A673 (cell line): ENCODE results near the gene BANP. TPM values are rescaled to one million over a fixed set of nuclear protein-coding genes. Genes with fewer than 3 reads are reported as not detected.
A peak's percentile ranks its signal among the peaks of the same experiment; 100 is the strongest.

Experiments
- BruUV-seq: library from RNA; stranded (reverse); fragments of 400-500 nt; replicated peaks from 2 replicates; lab custom pipeline; 2021; lab: Mats Ljungman, UMichigan
- CTCF ChIA-PET: fragments of 300-600 bp; sonication (Branson Sonifier 250); formaldehyde crosslinking; loops from one replicate; lab custom pipeline; 2022; ENCODE audit warnings: antibody characterized with exemption; lab: Charles Lee
- POLR2A ChIA-PET: fragments of 300-600 bp; sonication (Branson Sonifier 250); formaldehyde crosslinking; loops from one replicate; lab custom pipeline; 2022; ENCODE audit warnings: antibody characterized with exemption; ENCODE audit not compliant: low non-redundant PET; lab: Charles Lee
- DNase-seq: peaks from one replicate; pipeline ENCODE4 v3.0.0-alpha.2; 2015; ENCODE audit warnings: low spot score
- H3K27ac ChIP-seq: fragments of 200-600 bp; sonication (generic); 2 replicates; pipeline ENCODE4 v1.5.1; 2016; ENCODE audit warnings: mixed run types, low read depth, mild to moderate bottlenecking, mixed read lengths, antibody characterized with exemption, low read length; ENCODE audit not compliant: poor library complexity, severe bottlenecking
- H3K27me3 ChIP-seq: fragments of 200-600 bp; sonication (generic); replicated peaks from 2 replicates; pipeline ENCODE4 v1.6.1; 2017; ENCODE audit warnings: mixed run types, low read depth, mild to moderate bottlenecking, mixed read lengths, antibody characterized with exemption, low read length; ENCODE audit not compliant: insufficient read depth, poor library complexity
- H3K36me3 ChIP-seq: fragments of 200-600 bp; sonication (generic); 2 replicates; pipeline ENCODE4 v1.6.1; 2016; ENCODE audit warnings: mixed run types, mild to moderate bottlenecking, mixed read lengths, antibody characterized with exemption, low read length; ENCODE audit not compliant: insufficient read depth, poor library complexity, severe bottlenecking
- H3K4me1 ChIP-seq: fragments of 200-600 bp; sonication (generic); 2 replicates; pipeline ENCODE4 v1.6.1; 2017; ENCODE audit warnings: mixed run types, mild to moderate bottlenecking, mixed read lengths, antibody characterized with exemption, low read length; ENCODE audit not compliant: insufficient read depth, poor library complexity, severe bottlenecking
- H3K4me3 ChIP-seq: fragments of 200-600 bp; sonication (generic); 2 replicates; pipeline ENCODE4 v1.5.1; 2016; ENCODE audit warnings: low read depth, mixed run types, mild to moderate bottlenecking, mixed read lengths, low read length; ENCODE audit not compliant: poor library complexity, severe bottlenecking
- H3K9me3 ChIP-seq: fragments of 200-600 bp; sonication (generic); 2 replicates; pipeline ENCODE4 v1.6.1; 2016; ENCODE audit warnings: mixed run types, low read depth, mild to moderate bottlenecking, mixed read lengths, antibody characterized with exemption, low read length; ENCODE audit not compliant: poor library complexity, severe bottlenecking
- CTCF ChIP-seq: fragments of 300-800, 200-600 bp; sonication (generic); conservative IDR thresholded peaks from 2 replicates; pipeline ENCODE4 v1.5.1; 2017; ENCODE audit warnings: low read depth, mild to moderate bottlenecking, antibody characterized with exemption, low read length, moderate library complexity, mixed read lengths
- EZH2 ChIP-seq: fragments of 200-600 bp; sonication (generic); IDR thresholded peaks from 2 replicates; pipeline ENCODE4 v1.6.1; 2017; ENCODE audit warnings: borderline replicate concordance, low read depth, mild to moderate bottlenecking, mixed read lengths, antibody characterized with exemption, low read length; ENCODE audit not compliant: poor library complexity, severe bottlenecking
- intact Hi-C: fragments of 100-400 bp; cut with micrococcal nuclease; formaldehyde crosslinking; loops from one replicate; pipeline ENCODE4 v1.10.0; 2022; ENCODE audit not compliant: unreplicated experiment
- total RNA-seq: library from RNA; stranded (reverse); gene quantifications from 2 replicates; pipeline ENCODE4 v1.2.3, GENCODE V29; 2021

Gene BANP
- total RNA-seq, 1 experiment from 2014 or later = 44.3 TPM

GRCh38 chr16:87965417-87965816, 14.2 kb downstream of the BANP start:
- H3K9me3 ChIP-seq = no peaks in the 10 kb centered on the region
- no peak for DNase-seq
- H3K4me1 ChIP-seq = no peaks in the 10 kb centered on the region
- ChIA-PET CTCF (no interaction called here), POLR2A (no interaction called here)
- H3K27ac ChIP-seq = no peak overlapping the region
- H3K27me3 ChIP-seq = no peaks in the 10 kb centered on the region
- no peak for TF ChIP-seq EZH2
- no peak for TF ChIP-seq CTCF
- no peaks in the 10 kb centered on the region for H3K36me3 ChIP-seq
- BruUV-seq = no TSS peak
- H3K4me3 ChIP-seq = no peak overlapping the region
- intact Hi-C loops = no loop called here

GRCh38 chr16:87966064-87966645, 14.9 kb downstream of the BANP start:
- BruUV-seq = no TSS peak
- Histone ChIP-seq H3K27me3 (no peaks in the 10 kb centered on the region), H3K9me3 (peaks cover under 1% of the 10 kb centered on the region), H3K4me1 (no peaks in the 10 kb centered on the region), H3K27ac (peak overlapping the region; percentile 5), H3K36me3 (no peaks in the 10 kb centered on the region), H3K4me3 (no peak overlapping the region)
- intact Hi-C loops = no loop called here
- no peak for DNase-seq
- POLR2A ChIA-PET = no interaction called here
- TF ChIP-seq EZH2 (no peak), CTCF (no peak)
- CTCF ChIA-PET = no interaction called here

GRCh38 chr16:87966685-87967185, 15.5 kb downstream of the BANP start:
- no peak for DNase-seq
- no TSS peak for BruUV-seq
- TF ChIP-seq EZH2 = no peak
- no peak for TF ChIP-seq CTCF
- ChIA-PET POLR2A (no interaction called here), CTCF (no interaction called here)
- H3K27me3 ChIP-seq = no peaks in the 10 kb centered on the region
- peaks cover 7% of the 10 kb centered on the region for H3K9me3 ChIP-seq
- H3K36me3 ChIP-seq = no peaks in the 10 kb centered on the region
- no peaks in the 10 kb centered on the region for H3K4me1 ChIP-seq
- intact Hi-C loops = no loop called here
- H3K27ac ChIP-seq = peak overlapping the region; percentile 5
- H3K4me3 ChIP-seq = no peak overlapping the region
